ENCODE results near the gene SIPA1. TPM values are rescaled to one million over a fixed set of nuclear protein-coding genes. Genes with fewer than 3 reads are reported as not detected.

SIPA1 gene, protein sequence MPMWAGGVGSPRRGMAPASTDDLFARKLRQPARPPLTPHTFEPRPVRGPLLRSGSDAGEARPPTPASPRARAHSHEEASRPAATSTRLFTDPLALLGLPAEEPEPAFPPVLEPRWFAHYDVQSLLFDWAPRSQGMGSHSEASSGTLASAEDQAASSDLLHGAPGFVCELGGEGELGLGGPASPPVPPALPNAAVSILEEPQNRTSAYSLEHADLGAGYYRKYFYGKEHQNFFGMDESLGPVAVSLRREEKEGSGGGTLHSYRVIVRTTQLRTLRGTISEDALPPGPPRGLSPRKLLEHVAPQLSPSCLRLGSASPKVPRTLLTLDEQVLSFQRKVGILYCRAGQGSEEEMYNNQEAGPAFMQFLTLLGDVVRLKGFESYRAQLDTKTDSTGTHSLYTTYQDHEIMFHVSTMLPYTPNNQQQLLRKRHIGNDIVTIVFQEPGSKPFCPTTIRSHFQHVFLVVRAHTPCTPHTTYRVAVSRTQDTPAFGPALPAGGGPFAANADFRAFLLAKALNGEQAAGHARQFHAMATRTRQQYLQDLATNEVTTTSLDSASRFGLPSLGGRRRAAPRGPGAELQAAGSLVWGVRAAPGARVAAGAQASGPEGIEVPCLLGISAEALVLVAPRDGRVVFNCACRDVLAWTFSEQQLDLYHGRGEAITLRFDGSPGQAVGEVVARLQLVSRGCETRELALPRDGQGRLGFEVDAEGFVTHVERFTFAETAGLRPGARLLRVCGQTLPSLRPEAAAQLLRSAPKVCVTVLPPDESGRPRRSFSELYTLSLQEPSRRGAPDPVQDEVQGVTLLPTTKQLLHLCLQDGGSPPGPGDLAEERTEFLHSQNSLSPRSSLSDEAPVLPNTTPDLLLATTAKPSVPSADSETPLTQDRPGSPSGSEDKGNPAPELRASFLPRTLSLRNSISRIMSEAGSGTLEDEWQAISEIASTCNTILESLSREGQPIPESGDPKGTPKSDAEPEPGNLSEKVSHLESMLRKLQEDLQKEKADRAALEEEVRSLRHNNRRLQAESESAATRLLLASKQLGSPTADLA
- 25.5 and 28.2 TPM in 2 replicates for polyA plus RNA-seq (2013)

DNA sequence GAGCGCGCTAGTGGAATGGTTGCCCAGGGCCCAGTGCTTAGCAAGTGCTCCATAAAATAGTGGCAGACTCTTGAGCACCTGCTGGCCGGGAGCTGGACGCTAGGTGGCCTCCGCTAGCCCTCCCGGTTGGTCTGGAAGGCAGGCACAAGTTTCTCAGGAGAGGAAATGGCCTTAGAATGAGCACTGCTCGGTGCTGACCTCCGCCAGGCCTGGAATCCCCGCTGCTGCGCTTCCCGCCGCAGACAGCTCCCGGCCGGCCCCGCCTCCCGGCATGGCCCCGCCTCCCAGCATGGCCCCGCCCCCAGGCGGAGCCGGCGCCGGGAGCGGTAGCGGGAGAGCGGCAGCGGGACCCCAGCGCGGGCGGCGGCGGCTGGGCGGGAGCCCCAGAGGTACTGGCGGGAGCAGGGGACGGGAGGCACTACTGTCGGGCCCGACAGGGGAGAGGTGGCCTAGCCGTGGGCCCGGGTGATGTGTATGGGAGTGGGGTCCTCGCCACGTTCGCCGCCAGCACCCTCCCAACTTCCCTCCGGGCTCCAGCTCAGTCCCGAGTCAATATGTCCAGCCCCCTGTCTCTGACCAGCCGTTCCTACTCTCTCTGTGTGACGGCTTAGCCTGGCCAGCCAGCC lies at the start of gene SIPA1:
SIPA1 (plus strand) TSS at position 308 of the 626 bp plus-strand sequence. CDS start 2,821 bp downstream, outside the sequence.
- Histone ChIP-seq H3K36me3 (ENCODE audit: control insufficient read depth in 1 of 2, insufficient read depth in 2 of 2, low read length in 2 of 2) (peaks cover 42 to 45% of the 10 kb centered on the region in 2 experiments), H3K4ac (ENCODE audit: low read depth, low read length) (peak within 1 kb of the TSS; percentile 50), H2AFZ (ENCODE audit: insufficient read depth, low read length, poor library complexity) (peak within 1 kb of the TSS; percentile 42), H3K4me1 (ENCODE audit: control insufficient read depth in 1 of 2, insufficient read depth in 2 of 2, low read length in 2 of 2) (peaks cover 19 to 22% of the 10 kb centered on the region in 2 experiments), H2BK120ac (ENCODE audit: insufficient read depth, low read length, poor library complexity) (peak within 1 kb of the TSS; percentile 67), H3K23ac (ENCODE audit: low read length) (no peak within 1 kb of the TSS), H4K91ac (ENCODE audit: low read depth, low read length) (peak within 1 kb of the TSS; percentile 72), H3K9me3 (ENCODE audit: insufficient read depth, low read depth, low read length) (peaks cover 3% of the 10 kb centered on the region), H4K8ac (ENCODE audit: low read depth, low read length) (peak within 1 kb of the TSS; percentile 82), H3K27me3 (ENCODE audit: insufficient read depth, low read length) (no peaks in the 10 kb centered on the region), H4K12ac (ENCODE audit: low read depth, low read length) (peak within 1 kb of the TSS; percentile 39), H3K79me1 (ENCODE audit: low read length) (peaks cover 7% of the 10 kb centered on the region), H2AK5ac (ENCODE audit: low read length) (peak within 1 kb of the TSS; percentile 53), H3K9ac (ENCODE audit: low read length) (peak within 1 kb of the TSS; percentile 47), H3K14ac (ENCODE audit: low read length) (peak within 1 kb of the TSS; percentile 84), H3K27ac (ENCODE audit: low read depth, low read length) (peak within 1 kb of the TSS; percentile 74), H3K4me3 (ENCODE audit: low read depth, low read length) (peak within 1 kb of the TSS; percentile 76), H2BK12ac (ENCODE audit: low read length) (no peak within 1 kb of the TSS), H3K4me2 (ENCODE audit: low read length) (peak within 1 kb of the TSS; percentile 80), H2BK5ac (ENCODE audit: low read depth, low read length, poor library complexity) (peak within 1 kb of the TSS; percentile 70), H3K79me2 (ENCODE audit: control insufficient read depth, insufficient read depth, low read length, poor library complexity) (peaks cover 5% of the 10 kb centered on the region), H3K18ac (ENCODE audit: low read length) (peak within 1 kb of the TSS; percentile 71)
- peak; percentile 79 to 86 for DNase-seq
- no CpG with 5 or more reads among the region's 46 CpGs for WGBS (ENCODE audit: extremely low coverage, insufficient coverage, insufficient read length)

DNA sequence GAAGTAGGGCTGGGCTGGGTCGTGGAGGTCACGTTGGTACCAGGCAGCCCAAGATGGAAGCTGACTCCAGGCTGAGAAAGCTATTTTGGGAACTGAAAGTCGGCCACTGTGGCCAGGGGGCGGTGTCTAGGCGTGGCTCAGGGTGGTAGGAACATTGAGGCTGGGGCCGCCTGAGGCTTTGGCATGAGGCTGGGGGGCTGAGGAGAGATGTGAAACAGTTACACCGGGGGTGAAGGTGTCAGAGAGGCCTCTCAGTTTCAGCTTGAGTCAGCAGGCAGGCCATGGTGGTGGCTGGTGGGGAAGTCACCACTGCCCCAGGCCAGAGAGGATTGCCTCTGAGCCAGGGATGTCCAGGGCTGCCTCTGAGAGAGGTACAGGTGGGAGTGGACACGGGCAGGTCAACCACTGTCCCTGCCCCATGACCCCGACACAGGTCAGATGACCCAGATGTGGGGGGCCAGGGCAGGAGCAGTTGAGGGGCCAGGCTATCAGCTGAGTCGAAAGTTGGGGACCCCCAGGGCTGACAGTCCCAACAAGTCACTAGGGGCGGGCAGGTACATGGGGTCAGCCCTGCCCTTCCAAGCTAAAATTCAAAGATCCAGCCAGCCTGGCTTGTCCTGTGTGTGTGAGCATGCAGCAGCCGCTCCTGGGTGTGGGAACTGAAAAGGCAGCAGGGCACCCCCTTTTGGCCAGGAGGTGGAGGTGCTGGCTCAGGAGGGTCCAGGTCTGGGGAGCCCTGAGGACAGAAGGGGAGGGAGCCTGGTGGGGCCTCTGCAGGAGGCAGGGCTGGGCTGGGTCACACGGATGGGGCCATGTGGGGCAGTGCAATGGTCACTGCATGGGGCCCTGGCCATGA lies 49.5 kb upstream of the SIPA1 start:
- H4K91ac ChIP-seq (ENCODE audit: low read depth, low read length) = no peak overlapping the region

DNA sequence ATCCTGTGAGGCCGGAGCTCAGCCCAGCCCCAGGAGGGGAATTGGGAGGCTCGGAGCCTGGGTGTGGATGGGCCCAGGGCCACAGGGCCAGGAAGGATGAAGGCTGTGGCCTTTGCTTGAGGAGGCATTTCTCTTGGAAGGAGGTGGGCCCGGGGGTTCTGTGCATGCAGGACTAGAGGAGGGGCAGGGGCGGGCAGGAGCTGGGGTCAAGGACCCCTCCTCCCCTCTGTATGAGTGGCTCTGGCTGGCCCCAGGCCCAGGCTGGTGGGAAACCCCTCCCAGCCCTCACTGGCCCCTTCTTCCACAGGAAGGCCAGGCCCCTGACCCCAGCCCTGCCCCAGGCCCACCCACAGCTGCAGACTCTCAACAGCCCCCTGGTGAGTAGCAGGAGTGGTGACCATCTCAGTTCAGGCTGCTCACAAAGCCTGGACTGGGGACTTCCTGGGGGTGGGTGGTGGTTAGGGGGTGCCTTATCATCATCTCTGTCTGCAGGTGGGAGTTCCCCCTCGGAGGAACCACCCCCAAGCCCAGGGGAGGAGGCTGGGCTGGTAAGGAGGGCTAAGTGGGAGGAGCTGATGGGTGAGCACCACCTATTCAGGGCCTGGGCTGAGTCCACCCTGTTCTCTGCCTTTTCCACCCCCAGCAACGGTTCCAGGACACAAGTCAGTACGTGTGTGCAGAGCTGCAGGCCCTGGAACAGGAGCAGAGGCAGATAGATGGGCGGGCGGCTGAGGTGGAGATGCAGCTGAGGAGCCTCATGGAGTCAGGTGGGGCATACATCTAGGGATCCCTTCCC lies 48.3 kb upstream of the SIPA1 start:
- no peak overlapping the region for H3K14ac ChIP-seq (ENCODE audit: low read length)
- no peak overlapping the region for H3K4me2 ChIP-seq (ENCODE audit: low read length)
- no peaks in the 10 kb centered on the region for H3K79me2 ChIP-seq (ENCODE audit: control insufficient read depth, insufficient read depth, low read length, poor library complexity)
- no peak overlapping the region for H3K4ac ChIP-seq (ENCODE audit: low read depth, low read length)
- H3K79me1 ChIP-seq (ENCODE audit: low read length) = peaks cover 3% of the 10 kb centered on the region
- H3K4me3 ChIP-seq (ENCODE audit: low read depth, low read length) = no peak overlapping the region
- WGBS (ENCODE audit: extremely low coverage, insufficient coverage, insufficient read length) = no CpG with 5 or more reads among the region's 9 CpGs
- H2AK5ac ChIP-seq (ENCODE audit: low read length) = no peak overlapping the region
- no peak overlapping the region for H2AFZ ChIP-seq (ENCODE audit: insufficient read depth, low read length, poor library complexity)
- no peak overlapping the region for H3K23ac ChIP-seq (ENCODE audit: low read length)
- peaks cover 5% of the 10 kb centered on the region for H3K27me3 ChIP-seq (ENCODE audit: insufficient read depth, low read length)
- no peak overlapping the region for H3K9ac ChIP-seq (ENCODE audit: low read length)
- peaks cover 8 to 15% of the 10 kb centered on the region in 2 experiments for H3K36me3 ChIP-seq (ENCODE audit: control insufficient read depth in 1 of 2, insufficient read depth in 2 of 2, low read length in 2 of 2)
- H2BK12ac ChIP-seq (ENCODE audit: low read length) = no peak overlapping the region
- peaks cover 0 to 8% of the 10 kb centered on the region in 2 experiments for H3K4me1 ChIP-seq (ENCODE audit: control insufficient read depth in 1 of 2, insufficient read depth in 2 of 2, low read length in 2 of 2)
- no peak overlapping the region for H4K8ac ChIP-seq (ENCODE audit: low read depth, low read length)
- no peak overlapping the region for H3K18ac ChIP-seq (ENCODE audit: low read length)
- DNase-seq = no peak
- H4K12ac ChIP-seq (ENCODE audit: low read depth, low read length) = no peak overlapping the region
- H2BK5ac ChIP-seq (ENCODE audit: low read depth, low read length, poor library complexity) = no peak overlapping the region
- H2BK120ac ChIP-seq (ENCODE audit: insufficient read depth, low read length, poor library complexity) = no peak overlapping the region
- peaks cover 4% of the 10 kb centered on the region for H3K9me3 ChIP-seq (ENCODE audit: insufficient read depth, low read depth, low read length)
- no peak overlapping the region for H3K27ac ChIP-seq (ENCODE audit: low read depth, low read length)
- H4K91ac ChIP-seq (ENCODE audit: low read depth, low read length) = no peak overlapping the region

More for the DNA sequence above, 49.5 kb upstream of the SIPA1 start:
- Histone ChIP-seq H3K4ac (ENCODE audit: low read depth, low read length) (no peak overlapping the region), H3K4me3 (ENCODE audit: low read depth, low read length) (no peak overlapping the region), H3K23ac (ENCODE audit: low read length) (no peak overlapping the region), H2BK5ac (ENCODE audit: low read depth, low read length, poor library complexity) (no peak overlapping the region), H3K4me1 (ENCODE audit: control insufficient read depth in 1 of 2, insufficient read depth in 2 of 2, low read length in 2 of 2) (peaks cover 0 to 8% of the 10 kb centered on the region in 2 experiments), H4K8ac (ENCODE audit: low read depth, low read length) (no peak overlapping the region), H2AFZ (ENCODE audit: insufficient read depth, low read length, poor library complexity) (no peak overlapping the region), H3K79me2 (ENCODE audit: control insufficient read depth, insufficient read depth, low read length, poor library complexity) (no peaks in the 10 kb centered on the region), H3K36me3 (ENCODE audit: control insufficient read depth in 1 of 2, insufficient read depth in 2 of 2, low read length in 2 of 2) (peaks cover 10 to 16% of the 10 kb centered on the region in 2 experiments), H2BK12ac (ENCODE audit: low read length) (no peak overlapping the region), H3K18ac (ENCODE audit: low read length) (no peak overlapping the region), H3K27me3 (ENCODE audit: insufficient read depth, low read length) (peaks cover 5% of the 10 kb centered on the region), H3K9ac (ENCODE audit: low read length) (no peak overlapping the region), H3K79me1 (ENCODE audit: low read length) (peaks cover 3% of the 10 kb centered on the region), H4K12ac (ENCODE audit: low read depth, low read length) (no peak overlapping the region), H2BK120ac (ENCODE audit: insufficient read depth, low read length, poor library complexity) (no peak overlapping the region), H3K14ac (ENCODE audit: low read length) (no peak overlapping the region), H2AK5ac (ENCODE audit: low read length) (no peak overlapping the region), H3K9me3 (ENCODE audit: insufficient read depth, low read depth, low read length) (peaks cover 4% of the 10 kb centered on the region), H3K4me2 (ENCODE audit: low read length) (no peak overlapping the region), H3K27ac (ENCODE audit: low read depth, low read length) (no peak overlapping the region)
- DNase-seq = peak in 1 of 2 donors; percentile 43
- WGBS (ENCODE audit: extremely low coverage, insufficient coverage, insufficient read length) = no CpG with 5 or more reads among the region's 13 CpGs
